Measurements from ENCODE around the gene RNF31. TPM values are rescaled to one million over a fixed set of nuclear protein-coding genes. Genes with fewer than 3 reads are reported as not detected.

Gene RNF31
- total RNA-seq, 4 donors from 2014 or later = 17.7 to 106 (median 57.9) TPM

GRCh38 chr14:24149302-24149969 lies 2.1 kb downstream of the RNF31 start:
- Histone ChIP-seq H3K36me3 (no peaks in the 10 kb centered on the region), H3K9me3 (no peaks in the 10 kb centered on the region), H3K4me3 (no peak overlapping the region), H3K27me3 (no peaks in the 10 kb centered on the region), H3K4me1 (peaks cover 4 to 6% of the 10 kb centered on the region in 2 donors), H3K27ac (no peak overlapping the region)
- intact Hi-C loops (cut with DNase I; ENCODE audit: low total_unique reads) = no loop called here
- no peak for DNase-seq
- TF ChIP-seq CTCF (IDR thresholded peaks at IDR 0.05) (no peak), POLR2A (IDR thresholded peaks at IDR 0.05) (no peak)

GRCh38 chr14:24150061-24150460 lies 2.8 kb downstream of the RNF31 start:
- no peaks in the 10 kb centered on the region for H3K27me3 ChIP-seq
- no peaks in the 10 kb centered on the region for H3K36me3 ChIP-seq
- intact Hi-C loops (cut with DNase I; ENCODE audit: low total_unique reads) = no loop called here
- TF ChIP-seq CTCF (IDR thresholded peaks at IDR 0.05) = no peak
- TF ChIP-seq POLR2A (IDR thresholded peaks at IDR 0.05) = no peak
- no peak overlapping the region for H3K4me3 ChIP-seq
- peaks cover 4 to 6% of the 10 kb centered on the region in 2 donors for H3K4me1 ChIP-seq
- no peaks in the 10 kb centered on the region for H3K9me3 ChIP-seq
- H3K27ac ChIP-seq = no peak overlapping the region
- DNase-seq = no peak

- intact Hi-C loops (cut with DNase I; ENCODE audit: low total_unique reads) = no loop called here
- H3K27me3 ChIP-seq = no peaks in the 10 kb centered on the region
- DNase-seq = no peak
- H3K4me1 ChIP-seq = peaks cover 4 to 6% of the 10 kb centered on the region in 2 donors
- no peak overlapping the region for H3K27ac ChIP-seq
- no peaks in the 10 kb centered on the region for H3K9me3 ChIP-seq
- TF ChIP-seq CTCF (IDR thresholded peaks at IDR 0.05) (no peak), POLR2A (IDR thresholded peaks at IDR 0.05) (no peak)
- H3K4me3 ChIP-seq = no peak overlapping the region
- no peaks in the 10 kb centered on the region for H3K36me3 ChIP-seq
Observed at GRCh38 chr14:24150567-24150966, 3.3 kb downstream of the RNF31 start.

- no peaks in the 10 kb centered on the region for H3K27me3 ChIP-seq
- H3K4me3 ChIP-seq = no peak overlapping the region
- DNase-seq = no peak
- no peaks in the 10 kb centered on the region for H3K9me3 ChIP-seq
- H3K4me1 ChIP-seq = peaks cover 4 to 6% of the 10 kb centered on the region in 2 donors
- no peak for TF ChIP-seq POLR2A (IDR thresholded peaks at IDR 0.05)
- no peak for TF ChIP-seq CTCF (IDR thresholded peaks at IDR 0.05)
- H3K36me3 ChIP-seq = no peaks in the 10 kb centered on the region
- intact Hi-C loops (cut with DNase I; ENCODE audit: low total_unique reads) = no loop called here
- no peak overlapping the region for H3K27ac ChIP-seq
Observed at GRCh38 chr14:24150993-24151392, 3.7 kb downstream of the RNF31 start.

GRCh38 chr14:24151404-24152080 lies 4.2 kb downstream of the RNF31 start:
- H3K27ac ChIP-seq = no peak overlapping the region
- no peaks in the 10 kb centered on the region for H3K9me3 ChIP-seq
- intact Hi-C loops (cut with DNase I; ENCODE audit: low total_unique reads) = no loop called here
- H3K4me3 ChIP-seq = no peak overlapping the region
- H3K4me1 ChIP-seq = peaks cover 4 to 6% of the 10 kb centered on the region in 2 donors
- TF ChIP-seq POLR2A (IDR thresholded peaks at IDR 0.05) = no peak
- no peak for TF ChIP-seq CTCF (IDR thresholded peaks at IDR 0.05)
- DNase-seq = no peak
- no peaks in the 10 kb centered on the region for H3K27me3 ChIP-seq
- no peaks in the 10 kb centered on the region for H3K36me3 ChIP-seq
